Loucy (cell line): ENCODE measurements around the gene TOR1B.

Experiments used
- H2AFZ ChIP-seq: fragments of 200-600 bp; sonication (generic); 2 replicates; pipeline ENCODE4 v1.6.0; 2016; ENCODE audit warnings: antibody characterized with exemption, mild to moderate bottlenecking, low read length, moderate library complexity
- H3F3A ChIP-seq: fragments of 200-600 bp; 2 replicates; pipeline ENCODE4 v1.6.0; 2016; ENCODE audit warnings: antibody characterized with exemption, low read depth, mild to moderate bottlenecking
- H3K27me3 ChIP-seq: fragments of 200-600 bp; sonication (generic); 2 replicates; pipeline ENCODE4 v1.6.1; 2014; ENCODE audit warnings: low read length, mild to moderate bottlenecking; ENCODE audit not compliant: insufficient read depth, poor library complexity, severe bottlenecking
- H3K36me3 ChIP-seq: fragments of 200-600 bp; sonication (generic); 2 replicates; pipeline ENCODE4 v1.6.1; 2016; ENCODE audit warnings: low read length; ENCODE audit not compliant: insufficient read depth
- H3K4me1 ChIP-seq: fragments of 200-600 bp; sonication (generic); 2 replicates; pipeline ENCODE4 v1.5.1; 2014; ENCODE audit warnings: low read length, mild to moderate bottlenecking; ENCODE audit not compliant: insufficient read depth, poor library complexity, severe bottlenecking
- H3K4me2 ChIP-seq: fragments of 200-600 bp; sonication (generic); 2 replicates; pipeline ENCODE4 v1.6.0; 2014; ENCODE audit warnings: antibody characterized with exemption, low read length, low read depth, mild to moderate bottlenecking; ENCODE audit not compliant: poor library complexity, severe bottlenecking
- H3K4me3 ChIP-seq: fragments of 200-600 bp; sonication (generic); 2 replicates; pipeline ENCODE4 v1.5.1; 2014; ENCODE audit warnings: low read length, mild to moderate bottlenecking, mixed read lengths; ENCODE audit not compliant: poor library complexity, severe bottlenecking
- H3K79me2 ChIP-seq: fragments of 200-600 bp; sonication (generic); 2 replicates; pipeline ENCODE4 v1.6.1; 2014; ENCODE audit warnings: low read length; ENCODE audit not compliant: insufficient read depth
- H3K9ac ChIP-seq: fragments of 200-600 bp; sonication (generic); 2 replicates; pipeline ENCODE4 v1.6.0; 2014; ENCODE audit warnings: mild to moderate bottlenecking, low read depth, low read length, moderate library complexity; ENCODE audit not compliant: poor library complexity, severe bottlenecking
- H3K9me2 ChIP-seq: fragments of 200-600 bp; sonication (generic); replicated peaks from 2 replicates; pipeline ENCODE4 v1.6.1; 2016; ENCODE audit warnings: low read depth, low read length, mixed read lengths
- H3K9me3 ChIP-seq: fragments of 200-600 bp; sonication (generic); 2 replicates; pipeline ENCODE4 v1.6.1; 2014; ENCODE audit warnings: mild to moderate bottlenecking, antibody characterized with exemption, low read length, low read depth; ENCODE audit not compliant: insufficient read depth
- H4K20me1 ChIP-seq: fragments of 200-600 bp; sonication (generic); 2 replicates; pipeline ENCODE4 v1.6.0; 2014; ENCODE audit warnings: antibody characterized with exemption, low read length, mild to moderate bottlenecking; ENCODE audit not compliant: insufficient read depth, poor library complexity, severe bottlenecking
- CTCF ChIP-seq: fragments of 200-600 bp; sonication (generic); conservative IDR thresholded peaks from 2 replicates; pipeline ENCODE4 v1.5.1; 2014; ENCODE audit warnings: mild to moderate bottlenecking, antibody characterized with exemption, low read length
- EZH2phosphoT487 ChIP-seq: fragments of 200-600 bp; IDR thresholded peaks from 2 replicates; pipeline ENCODE4 v1.6.1; 2018; ENCODE audit warnings: antibody characterized with exemption, mild to moderate bottlenecking, moderate library complexity, borderline replicate concordance

TOR1B gene

GRCh38 chr9:129823542-129823934 is 20.6 kb downstream of the TOR1B start:
- Histone ChIP-seq H3K4me2 (no peak overlapping the region), H3K4me3 (peak overlapping the region; percentile 75), H3K79me2 (peaks cover 20% of the 10 kb centered on the region), H3K9me3 (no peaks in the 10 kb centered on the region), H3K27me3 (no peaks in the 10 kb centered on the region), H3F3A (no peaks in the 10 kb centered on the region), H4K20me1 (peaks cover 5% of the 10 kb centered on the region), H3K4me1 (peaks cover 5% of the 10 kb centered on the region), H3K9ac (peak overlapping the region; percentile 77), H3K9me2 (no peaks in the 10 kb centered on the region), H3K36me3 (no peaks in the 10 kb centered on the region; the same call in 1 of the 2 replicates), H2AFZ (no peak overlapping the region; the same call in 1 of the 2 replicates)
- TF ChIP-seq EZH2phosphoT487, result no peak

GRCh38 chr9:129823935-129824601 is 21.1 kb downstream of the TOR1B start, which contains the start of gene TOR1A:
Gene TOR1A (minus strand): TSS chr9:129824136. CDS start chr9:129824085, 51 bp downstream.
- peak within 1 kb of the TSS; percentile 74 for H3K4me2 ChIP-seq
- H3K9me2 ChIP-seq, result no peaks in the 10 kb centered on the region
- peaks cover 5% of the 10 kb centered on the region for H3K4me1 ChIP-seq
- no peak within 1 kb of the TSS; the same call in 1 of the 2 replicates for H2AFZ ChIP-seq
- peak within 1 kb of the TSS; percentile 75 for H3K4me3 ChIP-seq
- no peak for TF ChIP-seq CTCF
- TF ChIP-seq EZH2phosphoT487, result no peak
- H3K9me3 ChIP-seq, result no peaks in the 10 kb centered on the region
- H3K27me3 ChIP-seq, result no peaks in the 10 kb centered on the region
- peak within 1 kb of the TSS; percentile 77 for H3K9ac ChIP-seq
- no peaks in the 10 kb centered on the region for H3F3A ChIP-seq
- peaks cover 20% of the 10 kb centered on the region for H3K79me2 ChIP-seq
- H3K36me3 ChIP-seq, result no peaks in the 10 kb centered on the region; the same call in 1 of the 2 replicates
- H4K20me1 ChIP-seq, result peaks cover 5% of the 10 kb centered on the region

- no peak overlapping the region for H3K9ac ChIP-seq
- H4K20me1 ChIP-seq, result peaks cover 5% of the 10 kb centered on the region
- peaks cover 6% of the 10 kb centered on the region; the same call in 1 of the 2 replicates for H3K36me3 ChIP-seq
- H3K4me1 ChIP-seq, result peaks cover 5% of the 10 kb centered on the region
- H3K79me2 ChIP-seq, result peaks cover 19% of the 10 kb centered on the region
- no peaks in the 10 kb centered on the region for H3K27me3 ChIP-seq
- H3K4me3 ChIP-seq, result no peak overlapping the region
- H3K9me2 ChIP-seq, result no peaks in the 10 kb centered on the region
- TF ChIP-seq EZH2phosphoT487, result no peak
- TF ChIP-seq CTCF, result no peak
- H3K9me3 ChIP-seq, result no peaks in the 10 kb centered on the region
- no peak overlapping the region for H2AFZ ChIP-seq
- no peaks in the 10 kb centered on the region for H3F3A ChIP-seq
- no peak overlapping the region for H3K4me2 ChIP-seq
Measured at GRCh38 chr9:129826344-129826743, 23.4 kb downstream of the TOR1B start.

DNA sequence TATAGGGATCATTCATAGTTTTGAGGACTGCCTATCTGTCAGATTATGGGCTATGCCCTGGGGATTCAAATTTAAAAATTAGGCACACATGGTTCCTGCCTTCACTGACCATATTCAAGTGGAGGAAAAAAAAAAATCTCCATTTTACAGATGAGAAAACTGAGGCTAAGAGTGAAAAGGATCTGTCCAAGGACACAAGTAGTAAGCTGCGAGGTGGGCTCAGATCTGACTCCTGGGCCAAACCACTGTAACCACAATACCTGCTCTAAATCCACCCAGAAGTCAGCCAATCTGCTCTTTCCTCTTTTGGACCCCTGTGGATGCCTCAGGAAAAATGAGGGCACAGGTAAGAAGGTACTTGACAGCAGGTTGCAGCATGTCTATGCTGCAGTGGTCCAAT is 23.8 kb downstream of the TOR1B start:
- Histone ChIP-seq H4K20me1 (peaks cover 5% of the 10 kb centered on the region), H3K9me3 (no peaks in the 10 kb centered on the region), H3K4me3 (no peak overlapping the region), H3K9me2 (no peaks in the 10 kb centered on the region), H3K9ac (no peak overlapping the region), H3F3A (no peaks in the 10 kb centered on the region), H3K4me2 (no peak overlapping the region), H3K79me2 (peaks cover 15% of the 10 kb centered on the region), H3K4me1 (peaks cover 5% of the 10 kb centered on the region), H3K36me3 (peaks cover 8% of the 10 kb centered on the region; the same call in 1 of the 2 replicates), H2AFZ (no peak overlapping the region), H3K27me3 (no peaks in the 10 kb centered on the region)
- no peak for TF ChIP-seq CTCF
- no peak for TF ChIP-seq EZH2phosphoT487
